Measurements from ENCODE around the gene TIGD3.

DNA sequence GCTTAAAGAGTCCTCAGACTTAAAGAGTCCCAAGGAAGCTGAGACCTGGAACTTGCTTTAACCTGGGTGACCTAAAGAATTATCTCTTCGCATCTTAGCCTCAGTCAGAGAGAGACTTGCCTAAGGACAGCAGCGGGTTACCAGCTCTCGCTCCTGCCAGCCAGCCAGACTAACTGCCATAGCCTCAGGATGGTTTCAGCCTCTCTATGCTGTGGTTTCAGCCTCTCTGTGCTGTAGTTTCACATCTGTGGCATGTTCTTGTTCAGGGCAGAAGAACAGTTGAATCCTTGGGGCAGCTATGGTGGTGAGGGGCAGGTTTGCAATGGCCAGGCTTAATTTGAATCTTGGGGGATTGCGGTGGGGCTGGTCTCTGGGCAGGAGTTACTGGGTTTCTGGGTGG lies 34.2 kb downstream of the TIGD3 start:
- TF ChIP-seq, protein P1, sequence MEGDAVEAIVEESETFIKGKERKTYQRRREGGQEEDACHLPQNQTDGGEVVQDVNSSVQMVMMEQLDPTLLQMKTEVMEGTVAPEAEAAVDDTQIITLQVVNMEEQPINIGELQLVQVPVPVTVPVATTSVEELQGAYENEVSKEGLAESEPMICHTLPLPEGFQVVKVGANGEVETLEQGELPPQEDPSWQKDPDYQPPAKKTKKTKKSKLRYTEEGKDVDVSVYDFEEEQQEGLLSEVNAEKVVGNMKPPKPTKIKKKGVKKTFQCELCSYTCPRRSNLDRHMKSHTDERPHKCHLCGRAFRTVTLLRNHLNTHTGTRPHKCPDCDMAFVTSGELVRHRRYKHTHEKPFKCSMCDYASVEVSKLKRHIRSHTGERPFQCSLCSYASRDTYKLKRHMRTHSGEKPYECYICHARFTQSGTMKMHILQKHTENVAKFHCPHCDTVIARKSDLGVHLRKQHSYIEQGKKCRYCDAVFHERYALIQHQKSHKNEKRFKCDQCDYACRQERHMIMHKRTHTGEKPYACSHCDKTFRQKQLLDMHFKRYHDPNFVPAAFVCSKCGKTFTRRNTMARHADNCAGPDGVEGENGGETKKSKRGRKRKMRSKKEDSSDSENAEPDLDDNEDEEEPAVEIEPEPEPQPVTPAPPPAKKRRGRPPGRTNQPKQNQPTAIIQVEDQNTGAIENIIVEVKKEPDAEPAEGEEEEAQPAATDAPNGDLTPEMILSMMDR (IDR thresholded peaks at IDR 0.05): no peak
- TF ChIP-seq ZFX (IDR thresholded peaks at IDR 0.05; ENCODE audit: borderline replicate concordance): no peak

Data from 22Rv1 (cell line).